ENCODE measurements around the gene CAPN11. TPM values are rescaled to one million over a fixed set of nuclear protein-coding genes. Genes with fewer than 3 reads are reported as not detected.
A peak's percentile ranks its signal among the peaks of the same experiment; 100 is the strongest.

Gene CAPN11
- polyA plus RNA-seq, 1 experiment, result 0.04 TPM

GRCh38 chr6:44220913-44221290 lies 62.3 kb downstream of the CAPN11 start:
- H3K4me3 ChIP-seq (ENCODE audit: low read depth, low read length), result no peak overlapping the region
- H3K36me3 ChIP-seq (ENCODE audit: control insufficient read depth, insufficient read depth, low read length), result no peaks in the 10 kb centered on the region
- TF ChIP-seq CTCF (IDR thresholded peaks at IDR 0.05; ENCODE audit: insufficient read depth, low read depth, low read length), result no peak
- peaks cover 2% of the 10 kb centered on the region; the same call in 1 of the 2 replicates for H3K27me3 ChIP-seq (ENCODE audit: control insufficient read depth, insufficient read depth, low read length)
- no peak for DNase-seq (ENCODE audit: low read depth)
- ChIA-PET CTCF (interaction anchor here (0.6 to 6.8 kb wide), 11 partner anchors 8 to 119 kb away, joined by 3 to 89 read pairs (median 5); no protein-coding TSS in a partner anchor), POLR2A (no interaction called here)

GRCh38 chr6:44221291-44221960 lies 62.8 kb downstream of the CAPN11 start:
- Histone ChIP-seq H3K36me3 (ENCODE audit: control insufficient read depth, insufficient read depth, low read length) (no peaks in the 10 kb centered on the region), H3K27me3 (ENCODE audit: control insufficient read depth, insufficient read depth, low read length) (peaks cover 1% of the 10 kb centered on the region; the same call in 1 of the 2 replicates), H3K4me3 (ENCODE audit: low read depth, low read length) (no peak overlapping the region)
- ChIA-PET POLR2A (interaction anchor here (0.6 kb wide), 2 partner anchors 15 to 43 kb away, joined by 6 to 19 read pairs; no protein-coding TSS in a partner anchor), CTCF (interaction anchor here (0.6 to 6.8 kb wide), 14 partner anchors 9 to 120 kb away, joined by 3 to 89 read pairs (median 4); no protein-coding TSS in a partner anchor)
- peak; percentile 91 for TF ChIP-seq CTCF (IDR thresholded peaks at IDR 0.05; ENCODE audit: insufficient read depth, low read depth, low read length)
- no peak for DNase-seq (ENCODE audit: low read depth)

GRCh38 chr6:44221961-44222335 lies 63.3 kb downstream of the CAPN11 start:
- peaks cover 1% of the 10 kb centered on the region; the same call in 1 of the 2 replicates for H3K27me3 ChIP-seq (ENCODE audit: control insufficient read depth, insufficient read depth, low read length)
- H3K4me3 ChIP-seq (ENCODE audit: low read depth, low read length), result no peak overlapping the region
- no peak for DNase-seq (ENCODE audit: low read depth)
- no peak for TF ChIP-seq CTCF (IDR thresholded peaks at IDR 0.05; ENCODE audit: insufficient read depth, low read depth, low read length)
- CTCF ChIA-PET, result interaction anchor here (0.7 to 6.8 kb wide), 12 partner anchors 9 to 87 kb away, joined by 3 to 89 read pairs (median 4); no protein-coding TSS in a partner anchor
- H3K36me3 ChIP-seq (ENCODE audit: control insufficient read depth, insufficient read depth, low read length), result no peaks in the 10 kb centered on the region
- POLR2A ChIA-PET, result interaction anchor here (0.6 kb wide), 2 partner anchors 14 to 43 kb away, joined by 6 to 19 read pairs; no protein-coding TSS in a partner anchor

- CTCF ChIA-PET, result interaction anchor here (0.7 to 6.8 kb wide), 8 partner anchors 13 to 87 kb away, joined by 3 to 89 read pairs (median 4); no protein-coding TSS in a partner anchor
- Histone ChIP-seq H3K27me3 (ENCODE audit: control insufficient read depth, insufficient read depth, low read length) (peaks cover 1% of the 10 kb centered on the region; the same call in 1 of the 2 replicates), H3K36me3 (ENCODE audit: control insufficient read depth, insufficient read depth, low read length) (no peaks in the 10 kb centered on the region), H3K4me3 (ENCODE audit: low read depth, low read length) (peak overlapping the region; percentile 56)
- POLR2A ChIA-PET, result no interaction called here
- TF ChIP-seq CTCF (IDR thresholded peaks at IDR 0.05; ENCODE audit: insufficient read depth, low read depth, low read length), result no peak
- DNase-seq (ENCODE audit: low read depth), result no peak
Measured at GRCh38 chr6:44222486-44223318, 64.1 kb downstream of the CAPN11 start.
